NCI-H460 (cell line): ENCODE data around the gene EXTL1. TPM values are rescaled to one million over a fixed set of nuclear protein-coding genes. Genes with fewer than 3 reads are reported as not detected.
"Not testable (repeated sequence)": the region's sequence is repeated elsewhere in the genome, so short reads cannot be mapped to it uniquely, and the experiment has no call there.

Experiments used
- DNase-seq: peaks from one replicate; pipeline ENCODE4 v3.0.0-alpha.2; 2016; ENCODE audit warnings: low read depth; ENCODE audit errors: extremely low read depth
- polyA plus RNA-seq: library from polyadenylated mRNA; depleted of rRNA; stranded (reverse); fragments of >200 nt; gene quantifications from 2 replicates; pipeline ENCODE4 v1.2.3, GENCODE V29; 2014; cell fraction: nucleus; rRNA removed
- total RNA-seq: library from RNA; depleted of rRNA; stranded (reverse); fragments of >200 nt; shearing (Covaris generic); gene quantifications from 2 replicates; pipeline ENCODE4 v1.2.3, GENCODE V29; 2014; rRNA removed

The EXTL1 gene
- 0.05 TPM in 1 of 2 replicates, not detected in the other for total RNA-seq
- polyA plus RNA-seq = not detected in 2 replicates

- DNase-seq = no peak
These were observed at the start of gene EXTL1 for GRCh38 chr1:26021647-26022403. EXTL1 (plus strand) TSS chr1:26021775; CDS start chr1:26022647, 872 bp downstream.

- DNase-seq = no peak
These were observed 49.8 kb upstream of the EXTL1 start for GRCh38 chr1:25971811-25972180.

- no peak for DNase-seq
These were observed 47.8 kb upstream of the EXTL1 start for GRCh38 chr1:25973610-25974321.

GRCh38 chr1:25977801-25978200, 43.8 kb upstream of the EXTL1 start:
- no peak for DNase-seq

GRCh38 chr1:25978403-25978802, 43.2 kb upstream of the EXTL1 start:
- no peak for DNase-seq

GRCh38 chr1:25979210-25979609, 42.4 kb upstream of the EXTL1 start:
- no peak for DNase-seq

GRCh38 chr1:25985171-25985570, 36.4 kb upstream of the EXTL1 start:
- no peak for DNase-seq

GRCh38 chr1:25985670-25986069, 35.9 kb upstream of the EXTL1 start:
- DNase-seq = no peak

GRCh38 chr1:25986773-25987172, 34.8 kb upstream of the EXTL1 start:
- DNase-seq = not testable (repeated sequence)

- no peak for DNase-seq
These were observed 33.6 kb upstream of the EXTL1 start for GRCh38 chr1:25987951-25988350.

- DNase-seq = no peak
These were observed 31.9 kb upstream of the EXTL1 start for GRCh38 chr1:25989440-25990234.

- DNase-seq = no peak
These were observed 31.3 kb upstream of the EXTL1 start for GRCh38 chr1:25990251-25990650.

GRCh38 chr1:25990702-25991395, 30.7 kb upstream of the EXTL1 start:
- no peak for DNase-seq

- DNase-seq = no peak
These were observed 29.5 kb upstream of the EXTL1 start for GRCh38 chr1:25991937-25992688.

- DNase-seq = no peak
These were observed 28.8 kb upstream of the EXTL1 start for GRCh38 chr1:25992689-25993171.

- no peak for DNase-seq
These were observed 28.2 kb upstream of the EXTL1 start for GRCh38 chr1:25993197-25993951.

GRCh38 chr1:25994402-25995150, 27.0 kb upstream of the EXTL1 start:
- no peak for DNase-seq
